Effector memory CD8-positive, alpha-beta T cell (primary cell): ENCODE measurements around the gene CEP72.

Source experiments
- ATAC-seq: fragments of 150-1000 bp; cut with Tn5 transposase; replicated peaks from 2 replicates; pipeline ENCODE4 v1.10.0; 2021; ENCODE audit warnings: mild to moderate bottlenecking, moderate library complexity
- DNase-seq, 3 experiments: peaks; one replicate each; pipeline ENCODE4 v3.0.0; 2021
- H3K27ac Mint-ChIP-seq, 2 donors: one replicate each; pipeline ENCODE4 v1.8.0; 2022; ENCODE audit warnings: mild to moderate bottlenecking in 2 of 2, mixed read lengths in 2 of 2, moderate library complexity in 2 of 2
- H3K27me3 Mint-ChIP-seq, 2 donors: one replicate each; pipeline ENCODE4 v1.8.0; 2022; ENCODE audit warnings: mixed read lengths in 2 of 2
- H3K36me3 Mint-ChIP-seq: one replicate; pipeline ENCODE4 v1.8.0; 2022; ENCODE audit warnings: mild to moderate bottlenecking, moderate library complexity, mixed read lengths; ENCODE audit not compliant: insufficient read depth
- H3K4me1 Mint-ChIP-seq, 2 donors: one replicate each; pipeline ENCODE4 v1.8.0; 2022; ENCODE audit warnings: low read depth in 2 of 2, mixed read lengths in 2 of 2
- H3K4me3 Mint-ChIP-seq, 2 donors: one replicate each; pipeline ENCODE4 v1.8.0; 2022; ENCODE audit warnings: mild to moderate bottlenecking in 2 of 2, mixed read lengths in 2 of 2, moderate library complexity in 2 of 2
- H3K9me3 Mint-ChIP-seq, 2 donors: one replicate each; pipeline ENCODE4 v1.8.0; 2022; ENCODE audit warnings: mixed read lengths in 2 of 2

The CEP72 gene

DNA sequence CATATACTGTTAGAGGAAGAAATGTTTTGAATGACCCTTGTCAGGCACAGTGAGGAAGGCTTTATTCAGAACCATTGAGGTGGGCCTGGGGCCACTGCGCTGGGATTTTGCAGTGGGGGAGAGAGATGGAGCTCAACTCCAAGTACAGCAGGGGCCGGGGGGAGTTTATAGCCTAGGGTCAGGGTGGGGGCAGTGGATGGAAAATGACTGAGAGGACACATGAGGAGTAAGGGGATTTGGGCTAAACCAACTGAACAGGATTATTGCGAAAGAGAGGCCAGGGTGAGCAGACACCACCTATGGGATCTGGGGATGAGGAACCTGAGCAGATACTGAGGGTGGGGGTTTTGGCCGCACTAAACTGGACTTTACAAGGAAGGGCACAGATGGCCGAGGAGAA, 6.3 kb downstream of the CEP72 start:
- H3K36me3 Mint-ChIP-seq: peaks cover 13% of the 10 kb centered on the region
- ATAC-seq (no peak), DNase-seq (no peak)
- no peak overlapping the region for H3K27ac Mint-ChIP-seq
- no peak overlapping the region for H3K4me3 Mint-ChIP-seq
- H3K9me3 Mint-ChIP-seq: no peaks in the 10 kb centered on the region
- no peaks in the 10 kb centered on the region for H3K27me3 Mint-ChIP-seq
- peaks cover 1 to 22% of the 10 kb centered on the region in 2 donors for H3K4me1 Mint-ChIP-seq

DNA sequence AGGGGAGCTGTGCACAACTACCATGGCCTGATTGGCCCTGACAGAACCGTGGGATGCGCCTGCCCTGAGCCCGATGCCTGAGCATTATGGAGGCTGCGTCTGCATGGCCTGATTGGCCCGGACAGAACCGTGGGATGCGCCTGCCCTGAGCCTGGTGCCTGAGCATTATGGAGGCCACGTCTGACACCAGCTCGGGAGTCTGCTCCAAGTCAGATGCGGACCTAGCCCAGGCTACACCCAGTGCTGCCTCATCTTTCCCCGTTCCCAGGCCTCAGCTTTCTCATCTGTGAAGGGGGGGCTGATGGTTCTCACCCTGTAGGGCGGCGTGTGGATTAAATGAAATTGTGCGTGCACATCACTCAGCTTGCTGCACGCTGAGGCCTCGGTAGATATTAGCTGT, 7.3 kb downstream of the CEP72 start:
- H3K36me3 Mint-ChIP-seq: peaks cover 13% of the 10 kb centered on the region
- no peak overlapping the region for H3K27ac Mint-ChIP-seq

DNA sequence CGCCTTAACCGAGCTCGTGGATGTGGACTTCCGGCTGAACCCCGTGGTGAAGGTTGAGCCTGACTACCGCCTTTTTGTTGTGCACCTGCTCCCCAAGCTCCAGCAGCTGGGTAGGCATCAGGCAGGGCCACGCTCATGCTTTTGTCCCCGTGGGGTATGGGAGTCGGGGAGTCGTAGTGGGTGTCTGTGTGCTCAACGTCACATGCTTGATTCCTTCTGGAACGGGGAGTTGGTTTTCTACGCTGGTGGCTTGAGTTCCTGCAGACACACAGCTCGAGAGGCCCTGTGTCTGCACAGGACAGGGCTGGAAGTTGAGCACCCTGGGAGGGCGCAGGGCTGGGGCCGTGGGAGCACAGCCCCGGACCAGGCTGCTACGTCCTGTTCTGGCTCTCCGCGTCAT, 8.0 kb downstream of the CEP72 start:
- no peak overlapping the region for H3K27ac Mint-ChIP-seq
- DNase-seq: no peak
- peaks cover 1 to 16% of the 10 kb centered on the region in 2 donors for H3K4me1 Mint-ChIP-seq
- no peak overlapping the region for H3K4me3 Mint-ChIP-seq
- H3K36me3 Mint-ChIP-seq: peaks cover 13% of the 10 kb centered on the region
- H3K9me3 Mint-ChIP-seq: no peaks in the 10 kb centered on the region
- no peaks in the 10 kb centered on the region for H3K27me3 Mint-ChIP-seq
- ATAC-seq: no peak

More for the DNA sequence above, 7.3 kb downstream of the CEP72 start:
- no peak overlapping the region for H3K4me3 Mint-ChIP-seq
- H3K4me1 Mint-ChIP-seq: peaks cover 1 to 21% of the 10 kb centered on the region in 2 donors
- ATAC-seq: no peak
- no peaks in the 10 kb centered on the region for H3K27me3 Mint-ChIP-seq
- no peaks in the 10 kb centered on the region for H3K9me3 Mint-ChIP-seq
- DNase-seq: no peak

DNA sequence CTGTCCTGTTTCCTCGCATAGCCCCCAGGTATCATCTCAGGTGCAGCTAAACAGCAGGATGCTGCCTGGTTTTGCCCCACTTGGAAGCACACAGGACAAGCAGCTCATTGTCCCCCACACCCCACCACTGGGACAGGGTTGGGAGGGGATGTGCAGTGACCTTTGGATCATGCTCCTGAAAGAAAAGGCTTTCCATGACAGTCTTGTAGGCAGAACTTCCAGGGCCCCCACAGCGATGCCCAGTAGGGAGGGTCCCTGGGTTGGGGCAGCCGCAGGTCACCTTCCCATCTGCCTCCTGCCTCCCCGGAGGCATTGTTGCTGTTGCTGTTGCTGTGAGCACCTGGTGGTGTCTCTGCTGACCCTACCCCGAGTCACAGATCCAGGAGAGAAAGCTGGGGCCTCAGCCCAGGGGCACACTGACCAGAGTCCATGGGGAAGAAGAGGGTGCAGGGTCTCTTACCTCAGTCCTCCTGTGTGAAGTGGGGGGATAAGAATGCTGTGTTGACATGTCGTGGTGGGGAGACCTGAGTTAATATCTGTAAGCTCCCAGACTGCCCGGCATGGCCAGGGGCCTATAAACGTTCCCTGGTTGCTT, 8.5 kb downstream of the CEP72 start:
- Mint-ChIP-seq H3K4me3 (no peak overlapping the region), H3K4me1 (peaks cover 1 to 11% of the 10 kb centered on the region in 2 donors), H3K9me3 (no peaks in the 10 kb centered on the region), H3K36me3 (peaks cover 16% of the 10 kb centered on the region), H3K27ac (no peak overlapping the region), H3K27me3 (no peaks in the 10 kb centered on the region)
- ATAC-seq: no peak
- DNase-seq: no peak

DNA sequence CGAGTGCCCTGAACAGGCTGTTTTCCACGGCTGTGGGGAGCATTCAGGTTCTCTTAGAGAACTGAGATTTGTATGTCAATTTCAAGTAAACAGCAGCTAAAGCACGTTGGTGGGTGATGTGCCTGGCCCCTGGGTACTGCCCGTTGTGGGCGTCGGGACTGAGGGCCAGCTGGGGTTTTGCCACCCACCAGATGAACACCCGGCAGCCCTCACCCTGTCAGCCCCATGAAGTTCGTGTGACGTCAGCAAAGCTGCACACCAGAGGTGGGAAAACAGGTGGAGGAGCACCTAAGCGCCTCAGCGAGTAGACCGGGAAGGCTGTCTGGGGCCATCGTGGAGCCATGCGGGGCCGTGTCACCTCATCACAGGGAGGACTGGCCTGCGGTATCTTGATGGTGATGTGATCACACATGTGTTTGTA, 9.2 kb downstream of the CEP72 start:
- Mint-ChIP-seq H3K27ac (no peak overlapping the region), H3K9me3 (no peaks in the 10 kb centered on the region), H3K4me3 (no peak overlapping the region), H3K36me3 (peaks cover 20% of the 10 kb centered on the region), H3K27me3 (no peaks in the 10 kb centered on the region), H3K4me1 (peaks cover 0 to 6% of the 10 kb centered on the region in 2 donors)
- no peak for ATAC-seq
- no peak for DNase-seq

DNA sequence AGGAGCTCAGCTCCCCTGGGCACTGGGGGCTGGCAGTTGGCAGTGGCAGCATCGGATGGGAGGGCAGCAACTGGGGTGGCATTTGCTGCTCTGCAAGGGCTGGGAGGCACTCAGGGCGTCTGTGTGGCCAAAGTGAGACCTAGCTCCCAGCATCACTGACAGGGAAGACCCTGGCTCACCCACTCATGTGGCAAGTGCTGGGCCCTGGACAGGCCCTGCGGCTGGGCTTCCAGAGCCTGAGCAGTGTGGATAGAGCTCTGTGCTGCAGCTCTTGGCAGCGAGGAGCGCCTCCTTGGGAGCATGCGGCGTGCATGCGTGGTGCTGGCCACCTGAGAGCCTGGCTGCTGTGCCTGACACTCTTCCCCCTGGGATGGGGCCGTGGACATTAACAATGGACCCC, 10.2 kb downstream of the CEP72 start:
- ATAC-seq (no peak), DNase-seq (no peak)
- Mint-ChIP-seq H3K36me3 (peaks cover 16% of the 10 kb centered on the region), H3K4me1 (peaks cover 0 to 3% of the 10 kb centered on the region in 2 donors), H3K27me3 (no peaks in the 10 kb centered on the region), H3K27ac (no peak overlapping the region), H3K9me3 (no peaks in the 10 kb centered on the region), H3K4me3 (no peak overlapping the region)

DNA sequence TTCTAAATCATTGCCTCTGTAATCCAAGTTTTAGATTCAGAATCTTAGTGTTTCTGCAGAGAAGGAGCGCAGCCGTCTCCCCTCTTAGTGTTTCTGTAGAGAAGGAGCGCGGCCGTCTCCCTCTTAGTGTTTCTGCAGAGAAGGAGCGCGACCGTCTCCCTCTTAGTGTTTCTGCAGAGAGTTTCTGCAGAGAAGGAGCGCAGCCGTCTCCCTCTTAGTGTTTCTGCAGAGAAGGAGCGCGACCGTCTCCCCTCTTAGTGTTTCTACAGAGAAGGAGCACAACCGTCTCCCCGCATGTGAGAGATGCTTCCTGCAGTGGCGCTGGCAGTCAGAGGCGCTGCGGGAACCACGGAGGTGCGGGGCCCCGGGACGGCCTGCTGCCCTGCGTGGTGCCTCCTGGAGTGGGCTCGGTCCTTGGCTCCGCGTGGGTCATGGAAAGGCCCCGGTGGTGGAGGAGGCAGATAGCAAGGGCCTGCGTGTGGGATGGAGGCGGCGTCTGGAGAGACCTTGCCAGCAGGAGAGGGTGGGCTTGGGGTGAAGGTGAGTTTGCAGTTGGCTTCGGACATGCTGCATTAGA, 10.9 kb downstream of the CEP72 start:
- no peak for DNase-seq
- H3K4me3 Mint-ChIP-seq: no peak overlapping the region
- no peaks in the 10 kb centered on the region for H3K27me3 Mint-ChIP-seq
- peaks cover 21% of the 10 kb centered on the region for H3K36me3 Mint-ChIP-seq
- ATAC-seq: no peak
- H3K9me3 Mint-ChIP-seq: no peaks in the 10 kb centered on the region
- H3K27ac Mint-ChIP-seq: no peak overlapping the region
- no peaks in the 10 kb centered on the region for H3K4me1 Mint-ChIP-seq

DNA sequence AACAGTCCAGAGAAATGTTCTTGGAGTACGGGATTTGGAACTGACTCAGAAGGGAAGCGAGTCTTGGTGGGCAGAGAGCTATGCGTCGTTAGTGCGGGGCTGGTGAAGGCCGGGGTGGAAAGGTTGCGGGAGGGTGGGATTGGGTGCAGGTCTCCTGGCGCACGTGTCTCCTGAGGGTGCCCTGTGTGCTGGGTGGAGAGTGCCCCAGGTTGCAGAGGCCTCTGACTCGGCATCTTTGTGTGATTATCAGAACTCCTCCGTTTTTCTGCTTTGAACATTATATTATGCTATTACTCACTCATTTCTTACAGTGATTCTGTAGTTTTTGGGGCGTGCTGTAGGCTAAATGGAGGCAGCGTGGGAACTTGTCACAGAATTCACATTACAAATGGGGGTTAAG, 11.4 kb downstream of the CEP72 start:
- DNase-seq: no peak
- peaks cover 22% of the 10 kb centered on the region for H3K36me3 Mint-ChIP-seq
- no peaks in the 10 kb centered on the region for H3K4me1 Mint-ChIP-seq
- H3K4me3 Mint-ChIP-seq: no peak overlapping the region
- H3K9me3 Mint-ChIP-seq: no peaks in the 10 kb centered on the region
- no peaks in the 10 kb centered on the region for H3K27me3 Mint-ChIP-seq
- H3K27ac Mint-ChIP-seq: peak overlapping the region in 1 of 2 donors; percentile 53
- no peak for ATAC-seq

DNA sequence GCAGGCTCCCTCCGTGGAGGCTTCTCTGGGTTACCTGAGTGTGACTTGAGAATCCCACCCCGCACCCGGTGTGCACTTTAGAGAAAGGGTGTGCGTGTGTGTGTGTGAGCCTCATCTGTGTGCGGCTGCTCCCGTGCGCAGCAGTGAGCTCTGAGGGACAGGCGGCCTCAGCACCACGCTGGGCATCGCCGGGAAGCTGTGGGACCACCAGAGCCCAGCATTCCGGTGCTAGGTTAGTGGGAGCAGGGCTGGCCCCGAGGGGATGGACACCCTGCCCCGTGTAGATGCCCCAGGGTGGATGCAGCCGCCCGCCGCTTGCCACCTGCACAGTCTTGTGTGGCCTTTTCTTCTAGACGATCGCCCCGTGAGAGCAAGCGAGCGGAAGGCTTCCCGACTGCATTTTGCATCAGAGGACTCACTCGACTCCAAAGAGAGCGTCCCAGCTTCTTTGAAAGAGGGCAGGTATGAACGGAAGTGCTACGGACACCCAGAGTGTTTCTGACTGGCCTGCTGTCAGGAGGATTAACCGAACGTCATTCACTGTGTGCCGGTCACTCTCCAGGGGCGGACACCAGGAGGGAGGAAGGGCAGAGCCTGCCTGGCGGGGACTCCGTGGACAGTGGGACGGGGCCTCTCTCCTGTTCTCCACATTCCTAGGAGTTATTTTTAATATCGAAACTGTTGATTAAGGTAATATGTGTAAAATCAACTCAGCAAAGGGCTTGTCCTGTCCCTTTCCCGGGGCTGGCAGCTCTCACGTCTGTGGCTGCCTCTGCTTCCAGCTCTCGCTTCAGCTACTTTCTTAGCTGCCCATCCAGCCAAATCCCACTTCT, 12.2 kb downstream of the CEP72 start:
- no peak overlapping the region for H3K4me3 Mint-ChIP-seq
- DNase-seq: no peak
- H3K9me3 Mint-ChIP-seq: no peaks in the 10 kb centered on the region
- H3K4me1 Mint-ChIP-seq: no peaks in the 10 kb centered on the region
- no peak for ATAC-seq
- H3K36me3 Mint-ChIP-seq: peaks cover 17% of the 10 kb centered on the region
- no peak overlapping the region for H3K27ac Mint-ChIP-seq
- H3K27me3 Mint-ChIP-seq: no peaks in the 10 kb centered on the region

DNA sequence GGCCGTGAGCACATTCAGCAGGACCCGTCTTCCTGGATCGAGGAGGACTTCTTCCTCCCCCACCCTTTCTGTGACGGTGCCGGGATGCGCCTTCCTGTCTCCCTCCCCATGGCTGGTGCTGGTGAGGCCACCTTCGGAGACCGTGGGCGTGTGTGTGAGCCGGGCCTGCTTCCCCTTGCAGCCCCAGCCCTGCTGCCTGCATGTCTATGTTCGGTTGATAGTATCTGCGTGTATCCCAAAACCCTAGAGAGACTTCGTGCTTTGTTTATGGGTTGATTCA, 12.8 kb downstream of the CEP72 start:
- Mint-ChIP-seq H3K4me1 (no peaks in the 10 kb centered on the region), H3K36me3 (peaks cover 16% of the 10 kb centered on the region), H3K27me3 (no peaks in the 10 kb centered on the region), H3K27ac (no peak overlapping the region), H3K4me3 (no peak overlapping the region), H3K9me3 (no peaks in the 10 kb centered on the region)
- DNase-seq (no peak), ATAC-seq (no peak)

DNA sequence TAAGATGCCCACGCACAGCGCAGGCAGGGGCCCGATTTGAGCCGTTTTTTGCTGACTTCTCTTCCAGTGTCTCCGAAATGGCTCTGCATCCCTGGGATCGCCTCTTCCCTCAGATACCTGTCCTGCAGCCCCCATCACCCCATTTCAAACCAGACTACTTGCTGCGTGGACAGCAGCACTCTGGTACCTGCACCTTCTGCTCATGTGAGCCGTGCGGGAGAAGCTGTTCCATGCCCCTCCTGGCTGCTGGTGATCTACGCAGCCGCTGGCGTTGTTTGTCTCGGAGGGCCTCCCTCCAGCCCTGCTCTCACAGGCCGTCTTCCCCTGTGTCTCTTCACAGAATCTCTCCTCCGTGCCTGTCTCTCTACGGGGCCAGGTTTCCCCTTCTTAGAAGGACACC, 13.4 kb downstream of the CEP72 start:
- Mint-ChIP-seq H3K27me3 (no peaks in the 10 kb centered on the region), H3K4me1 (no peaks in the 10 kb centered on the region), H3K36me3 (peaks cover 16% of the 10 kb centered on the region), H3K27ac (no peak overlapping the region), H3K4me3 (no peak overlapping the region), H3K9me3 (no peaks in the 10 kb centered on the region)
- no peak for ATAC-seq
- DNase-seq: no peak

DNA sequence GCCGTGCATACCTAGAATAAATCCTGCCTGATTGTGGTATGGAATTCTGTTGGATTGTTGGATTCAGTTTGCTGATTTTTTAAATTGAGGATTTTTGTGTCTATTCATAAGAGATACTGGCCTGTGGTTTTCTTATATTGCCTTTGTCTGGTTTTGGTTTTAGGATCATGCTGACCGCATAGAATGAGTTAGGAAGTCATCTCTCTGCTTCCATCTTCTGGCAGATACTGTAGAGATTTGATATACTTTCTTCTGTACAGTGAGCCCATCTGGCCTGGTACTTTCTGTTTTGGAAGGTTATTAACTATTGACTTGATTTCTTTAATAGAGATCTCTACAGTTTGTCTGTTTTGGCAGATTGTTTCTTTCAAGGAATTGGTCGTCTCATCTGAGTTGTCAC, 14.7 kb downstream of the CEP72 start:
- Mint-ChIP-seq H3K27ac (no peak overlapping the region), H3K9me3 (no peaks in the 10 kb centered on the region), H3K27me3 (no peaks in the 10 kb centered on the region), H3K4me3 (no peak overlapping the region), H3K4me1 (no peaks in the 10 kb centered on the region), H3K36me3 (peaks cover 16% of the 10 kb centered on the region)
- DNase-seq: no peak
- ATAC-seq: no peak

DNA sequence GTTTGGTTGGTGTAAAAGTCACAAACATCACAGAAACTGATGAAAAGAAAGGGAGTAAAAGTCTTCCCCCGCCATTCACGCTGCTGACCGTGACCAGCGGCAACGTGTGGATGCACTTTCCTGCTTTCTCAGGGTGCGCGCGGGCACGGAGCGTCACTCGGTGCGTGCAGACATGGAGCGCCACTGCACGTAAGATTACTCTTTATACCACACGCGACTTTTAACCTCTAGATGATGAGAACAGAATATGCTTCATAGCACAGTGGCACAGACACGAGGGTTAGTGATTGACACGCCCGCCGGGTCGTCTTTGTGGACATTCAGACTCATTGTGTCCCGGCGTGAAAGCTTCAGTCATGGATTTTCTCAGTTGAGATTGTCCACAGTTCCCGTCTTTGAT, 15.7 kb downstream of the CEP72 start:
- H3K4me1 Mint-ChIP-seq: no peaks in the 10 kb centered on the region
- no peak overlapping the region for H3K4me3 Mint-ChIP-seq
- no peak overlapping the region for H3K27ac Mint-ChIP-seq
- DNase-seq (no peak), ATAC-seq (no peak)
- H3K9me3 Mint-ChIP-seq: no peaks in the 10 kb centered on the region
- H3K36me3 Mint-ChIP-seq: peaks cover 16% of the 10 kb centered on the region
- H3K27me3 Mint-ChIP-seq: no peaks in the 10 kb centered on the region
